ENCODE data around the gene MMP23B. TPM values are rescaled to one million over a fixed set of nuclear protein-coding genes. Genes with fewer than 3 reads are reported as not detected.

The MMP23B gene
- total and polyA plus RNA-seq, 2 of the 8 experiments (the other 6 are each of a cell fraction or from before 2014, with no cell fraction given), result 9.2 to 14.6 TPM

GRCh38 chr1:1613509-1614082 lies 18.4 kb upstream of the MMP23B start (continued):
- no peak for TF ChIP-seq ATF2 (IDR thresholded peaks at IDR 0.05; ENCODE audit: low read length)
- no peak for TF ChIP-seq FOSL1 (IDR thresholded peaks at IDR 0.05; ENCODE audit: insufficient read depth, low read depth, low read length)
